ENCODE results near the gene GLIS1. TPM values are rescaled to one million over a fixed set of nuclear protein-coding genes. Genes with fewer than 3 reads are reported as not detected.

GLIS1 gene
- total RNA-seq, 1 donor from 2014 or later, result 0.07 TPM

DNA sequence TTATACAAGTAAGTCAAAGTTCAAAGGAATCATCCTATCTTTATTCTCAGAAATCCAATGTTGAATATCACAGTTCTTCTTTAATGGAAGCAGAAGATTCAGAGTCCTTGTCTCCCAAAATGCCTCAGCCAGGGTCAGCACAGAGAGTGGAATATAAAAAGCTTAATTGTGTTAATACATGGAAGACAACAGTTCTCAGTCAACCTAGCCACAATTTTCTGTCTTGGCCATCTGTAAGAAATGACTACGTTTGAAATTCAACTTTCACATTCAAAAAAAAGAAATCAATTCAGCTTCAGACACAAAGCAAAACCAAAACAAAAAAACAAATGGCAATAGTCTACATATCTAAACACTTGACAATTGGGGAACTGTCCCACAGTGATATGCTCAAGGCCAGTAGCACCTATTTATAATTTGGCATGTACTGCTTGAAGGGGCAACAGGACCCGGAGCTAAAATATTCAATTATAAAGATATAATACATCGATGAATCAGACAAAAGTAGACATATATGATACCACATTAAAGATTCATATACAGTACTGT lies 27.3 kb upstream of the GLIS1 start:
- H3K4me2 ChIP-seq (ENCODE audit: low read length), result peak overlapping the region; percentile 76
- no peak overlapping the region for H3K4me3 Mint-ChIP-seq (ENCODE audit: unreplicated experiment)

DNA sequence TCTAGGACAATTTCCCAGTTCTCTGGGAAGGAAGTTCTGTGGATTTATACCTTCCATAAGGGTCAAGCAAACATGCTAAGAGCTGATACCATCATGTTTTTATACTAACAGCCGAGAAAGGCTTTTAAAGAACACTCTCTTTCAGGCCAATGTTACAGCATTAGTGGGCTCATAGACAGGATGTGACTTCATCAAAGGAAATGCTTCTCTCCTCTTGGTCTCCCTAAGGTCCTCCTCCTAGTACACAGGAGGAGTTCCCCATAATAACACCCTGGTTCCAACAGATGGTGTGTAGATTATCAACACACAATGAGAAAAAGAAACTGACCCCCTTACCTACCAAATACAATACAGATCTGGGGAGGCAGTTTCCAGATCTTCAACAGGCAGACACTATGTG lies 26.7 kb upstream of the GLIS1 start:
- peak overlapping the region; percentile 33 for H3K4me2 ChIP-seq (ENCODE audit: low read length)
- no peak overlapping the region for H3K4me3 Mint-ChIP-seq (ENCODE audit: unreplicated experiment)

More for the DNA sequence above, 27.3 kb upstream of the GLIS1 start:
- Mint-ChIP-seq H3K36me3 (ENCODE audit: low read depth, unreplicated experiment) (peaks cover 3% of the 10 kb centered on the region), H3K4me1 (ENCODE audit: low read depth, unreplicated experiment) (peaks cover 17% of the 10 kb centered on the region), H3K27ac (ENCODE audit: unreplicated experiment) (peak overlapping the region; percentile 92), H3K9me3 (ENCODE audit: unreplicated experiment) (no peaks in the 10 kb centered on the region), H3K27me3 (ENCODE audit: low read depth, unreplicated experiment) (no peaks in the 10 kb centered on the region)
- no peak overlapping the region for H3K4me3 ChIP-seq (ENCODE audit: insufficient read depth, low read depth, low read length)
- no peaks in the 10 kb centered on the region for H3K9me3 ChIP-seq (ENCODE audit: insufficient read depth, low read depth, low read length)
- H3K27ac ChIP-seq (ENCODE audit: low read depth, low read length), result peak overlapping the region; percentile 41
- TF ChIP-seq EZH2 (IDR thresholded peaks at IDR 0.05; ENCODE audit: insufficient read depth, low read length), result no peak
- TF ChIP-seq, protein P1, sequence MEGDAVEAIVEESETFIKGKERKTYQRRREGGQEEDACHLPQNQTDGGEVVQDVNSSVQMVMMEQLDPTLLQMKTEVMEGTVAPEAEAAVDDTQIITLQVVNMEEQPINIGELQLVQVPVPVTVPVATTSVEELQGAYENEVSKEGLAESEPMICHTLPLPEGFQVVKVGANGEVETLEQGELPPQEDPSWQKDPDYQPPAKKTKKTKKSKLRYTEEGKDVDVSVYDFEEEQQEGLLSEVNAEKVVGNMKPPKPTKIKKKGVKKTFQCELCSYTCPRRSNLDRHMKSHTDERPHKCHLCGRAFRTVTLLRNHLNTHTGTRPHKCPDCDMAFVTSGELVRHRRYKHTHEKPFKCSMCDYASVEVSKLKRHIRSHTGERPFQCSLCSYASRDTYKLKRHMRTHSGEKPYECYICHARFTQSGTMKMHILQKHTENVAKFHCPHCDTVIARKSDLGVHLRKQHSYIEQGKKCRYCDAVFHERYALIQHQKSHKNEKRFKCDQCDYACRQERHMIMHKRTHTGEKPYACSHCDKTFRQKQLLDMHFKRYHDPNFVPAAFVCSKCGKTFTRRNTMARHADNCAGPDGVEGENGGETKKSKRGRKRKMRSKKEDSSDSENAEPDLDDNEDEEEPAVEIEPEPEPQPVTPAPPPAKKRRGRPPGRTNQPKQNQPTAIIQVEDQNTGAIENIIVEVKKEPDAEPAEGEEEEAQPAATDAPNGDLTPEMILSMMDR (IDR thresholded peaks at IDR 0.05; ENCODE audit: insufficient read depth, low read depth, low read length), result no peak
- no peak for FAIRE-seq
- H4K20me1 ChIP-seq (ENCODE audit: insufficient read depth, low read length), result no peaks in the 10 kb centered on the region
- no peak for DNase-seq (ENCODE audit: low read depth)
- H3K36me3 ChIP-seq (ENCODE audit: insufficient read depth, low read length), result peaks cover 5% of the 10 kb centered on the region
- peaks cover 13% of the 10 kb centered on the region for H3K4me1 ChIP-seq (ENCODE audit: insufficient read depth, low read length)
- no peaks in the 10 kb centered on the region for H3K27me3 ChIP-seq (ENCODE audit: insufficient read depth, low read length)
- no peak overlapping the region for H2AFZ ChIP-seq (ENCODE audit: low read depth, low read length)
- no peaks in the 10 kb centered on the region for H3K79me2 ChIP-seq (ENCODE audit: insufficient read depth, low read length)
- H3K9ac ChIP-seq (ENCODE audit: low read length), result peak overlapping the region; percentile 53

DNA sequence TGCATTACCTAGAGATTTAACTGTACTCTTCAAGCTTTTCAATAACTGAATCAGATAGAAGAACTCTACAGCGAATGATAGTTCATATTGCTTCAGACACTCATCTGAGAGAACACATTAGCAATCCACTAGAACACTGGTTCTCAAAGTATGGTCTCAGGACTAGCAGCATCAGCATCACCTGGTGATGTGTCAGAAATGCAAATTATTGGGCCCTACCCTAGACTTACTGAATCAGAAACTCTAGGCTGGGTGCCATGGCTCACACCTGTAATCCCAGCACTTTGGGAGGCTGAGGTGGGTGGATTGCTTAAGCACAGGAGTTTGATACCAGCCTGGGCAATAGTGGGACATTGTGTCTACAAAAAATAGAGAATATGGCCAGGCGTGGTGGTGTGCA lies 24.9 kb upstream of the GLIS1 start:
- H3K4me1 Mint-ChIP-seq (ENCODE audit: low read depth, unreplicated experiment), result peaks cover 14% of the 10 kb centered on the region
- no peak for DNase-seq (ENCODE audit: low read depth)
- Histone ChIP-seq H3K9ac (ENCODE audit: low read length) (no peak overlapping the region), H2AFZ (ENCODE audit: low read depth, low read length) (no peak overlapping the region), H3K79me2 (ENCODE audit: insufficient read depth, low read length) (no peaks in the 10 kb centered on the region), H3K27ac (ENCODE audit: low read depth, low read length) (no peak overlapping the region), H3K4me3 (ENCODE audit: insufficient read depth, low read depth, low read length) (no peak overlapping the region), H3K27me3 (ENCODE audit: insufficient read depth, low read length) (no peaks in the 10 kb centered on the region), H3K36me3 (ENCODE audit: insufficient read depth, low read length) (peaks cover 5% of the 10 kb centered on the region), H3K9me3 (ENCODE audit: insufficient read depth, low read depth, low read length) (no peaks in the 10 kb centered on the region), H3K4me2 (ENCODE audit: low read length) (no peak overlapping the region), H3K4me1 (ENCODE audit: insufficient read depth, low read length) (peaks cover 13% of the 10 kb centered on the region), H4K20me1 (ENCODE audit: insufficient read depth, low read length) (no peaks in the 10 kb centered on the region)
- no peak for FAIRE-seq
- no peak overlapping the region for H3K27ac Mint-ChIP-seq (ENCODE audit: unreplicated experiment)
- peaks cover 6% of the 10 kb centered on the region for H3K9me3 Mint-ChIP-seq (ENCODE audit: unreplicated experiment)
- no peaks in the 10 kb centered on the region for H3K27me3 Mint-ChIP-seq (ENCODE audit: low read depth, unreplicated experiment)
- no peak overlapping the region for H3K4me3 Mint-ChIP-seq (ENCODE audit: unreplicated experiment)
- H3K36me3 Mint-ChIP-seq (ENCODE audit: low read depth, unreplicated experiment), result no peaks in the 10 kb centered on the region
- no peak for TF ChIP-seq EZH2 (IDR thresholded peaks at IDR 0.05; ENCODE audit: insufficient read depth, low read length)
- TF ChIP-seq, protein P1 (IDR thresholded peaks at IDR 0.05; ENCODE audit: insufficient read depth, low read depth, low read length), result no peak

More for the DNA sequence above, 26.7 kb upstream of the GLIS1 start:
- H3K27me3 Mint-ChIP-seq (ENCODE audit: low read depth, unreplicated experiment), result no peaks in the 10 kb centered on the region
- peak overlapping the region; percentile 92 for H3K27ac Mint-ChIP-seq (ENCODE audit: unreplicated experiment)
- Histone ChIP-seq H4K20me1 (ENCODE audit: insufficient read depth, low read length) (no peaks in the 10 kb centered on the region), H3K27me3 (ENCODE audit: insufficient read depth, low read length) (no peaks in the 10 kb centered on the region), H3K4me1 (ENCODE audit: insufficient read depth, low read length) (peaks cover 13% of the 10 kb centered on the region), H3K36me3 (ENCODE audit: insufficient read depth, low read length) (peaks cover 5% of the 10 kb centered on the region), H3K79me2 (ENCODE audit: insufficient read depth, low read length) (no peaks in the 10 kb centered on the region), H2AFZ (ENCODE audit: low read depth, low read length) (peak overlapping the region; percentile 23), H3K9ac (ENCODE audit: low read length) (no peak overlapping the region), H3K27ac (ENCODE audit: low read depth, low read length) (peak overlapping the region; percentile 10), H3K4me3 (ENCODE audit: insufficient read depth, low read depth, low read length) (no peak overlapping the region), H3K9me3 (ENCODE audit: insufficient read depth, low read depth, low read length) (no peaks in the 10 kb centered on the region)
- FAIRE-seq (peak; percentile 63), DNase-seq (ENCODE audit: low read depth) (peak; percentile 32)
- peaks cover under 1% of the 10 kb centered on the region for H3K9me3 Mint-ChIP-seq (ENCODE audit: unreplicated experiment)
- TF ChIP-seq EZH2 (IDR thresholded peaks at IDR 0.05; ENCODE audit: insufficient read depth, low read length), result no peak
- TF ChIP-seq, protein P1 (IDR thresholded peaks at IDR 0.05; ENCODE audit: insufficient read depth, low read depth, low read length), result no peak
- no peaks in the 10 kb centered on the region for H3K36me3 Mint-ChIP-seq (ENCODE audit: low read depth, unreplicated experiment)
- H3K4me1 Mint-ChIP-seq (ENCODE audit: low read depth, unreplicated experiment), result peaks cover 14% of the 10 kb centered on the region
